Fibroblast of lung (primary cell): Measurements from ENCODE around the gene ZAR1. TPM values are rescaled to one million over a fixed set of nuclear protein-coding genes. Genes with fewer than 3 reads are reported as not detected.

Experiments
- DNase-seq, 2 donors: peaks; one replicate each; pipeline versions ENCODE4 v3.0.0 to v3.0.0-alpha.2; 2010; ENCODE audit warnings: low read depth in 2 of 2
- H2AFZ ChIP-seq: 2 replicates; pipeline ENCODE4 v1.5.1; 2012; ENCODE audit warnings: low read length, control low read depth, inconsistent platforms
- H3K27ac ChIP-seq: 2 replicates; pipeline ENCODE4 v1.5.1; 2011; ENCODE audit warnings: low read length, control low read depth; ENCODE audit not compliant: insufficient read depth
- H3K27me3 ChIP-seq: 2 replicates; pipeline ENCODE4 v1.5.1; 2011; ENCODE audit warnings: mild to moderate bottlenecking, low read length; ENCODE audit not compliant: control insufficient read depth, insufficient read depth
- H3K36me3 ChIP-seq: 2 replicates; pipeline ENCODE4 v1.5.1; 2011; ENCODE audit warnings: low read length; ENCODE audit not compliant: control insufficient read depth, insufficient read depth
- H3K4me1 ChIP-seq: 2 replicates; pipeline ENCODE4 v1.5.1; 2011; ENCODE audit warnings: low read length; ENCODE audit not compliant: control insufficient read depth, insufficient read depth; ENCODE audit errors: extremely low read depth
- H3K4me2 ChIP-seq: 2 replicates; pipeline ENCODE4 v1.5.1; 2011; ENCODE audit warnings: low read length, control low read depth; ENCODE audit not compliant: insufficient read depth; ENCODE audit errors: extremely low read depth
- H3K4me3 ChIP-seq, 4 experiments: fragments of 200-600 bp in 1 of 4; sonication (generic) in 1 of 4; replicated peaks in 1 of 4; 2 replicates each; pipeline ENCODE4 v1.5.1; 2011 to 2016; ENCODE audit warnings: low read length in 4 of 4, low read depth in 3 of 4, mild to moderate bottlenecking in 3 of 4, control low read depth in 2 of 4, inconsistent platforms in 1 of 4, mixed read lengths in 1 of 4; ENCODE audit not compliant: insufficient read depth in 1 of 4; ENCODE audit errors: control extremely low read depth in 1 of 4
- H3K79me2 ChIP-seq: 2 replicates; pipeline ENCODE4 v1.5.1; 2012; ENCODE audit warnings: mild to moderate bottlenecking, low read length, inconsistent platforms; ENCODE audit not compliant: control insufficient read depth, insufficient read depth
- H3K9ac ChIP-seq: 2 replicates; pipeline ENCODE4 v1.5.1; 2011; ENCODE audit warnings: mild to moderate bottlenecking, low read length, control low read depth; ENCODE audit not compliant: insufficient read depth
- H3K9me3 ChIP-seq: 2 replicates; pipeline ENCODE4 v1.5.1; 2012; ENCODE audit warnings: low read depth, low read length; ENCODE audit not compliant: control insufficient read depth, insufficient read depth
- H4K20me1 ChIP-seq: 2 replicates; pipeline ENCODE4 v1.5.1; 2011; ENCODE audit warnings: low read length; ENCODE audit not compliant: control insufficient read depth, insufficient read depth; ENCODE audit errors: extremely low read depth
- EZH2 ChIP-seq: IDR thresholded peaks from 2 replicates; pipeline ENCODE4 v1.5.1; 2012; ENCODE audit warnings: low read length, control low read depth, mild to moderate bottlenecking; ENCODE audit errors: missing control alignments
- polyA plus RNA-seq, 2 donors: library from polyadenylated mRNA; depleted of rRNA in 1 of 2; stranded (reverse) in 1 of 2; unstranded in 1 of 2; fragments of >200 nt; gene quantifications; 2 replicates each; pipeline ENCODE4 v1.2.1, GENCODE V29; 2011 to 2012; ENCODE audit warnings: missing spikeins in 1 of 2
- total RNA-seq: library from RNA; depleted of rRNA; stranded (reverse); fragments of >200 nt; gene quantifications from 2 replicates; pipeline ENCODE4 v1.2.1, GENCODE V29; 2014
- TF ChIP-seq, protein P1 (sequence below), 2 donors: IDR thresholded peaks in 1 of 2; conservative IDR thresholded peaks in 1 of 2; 1 replicate in 1 of 2; 2 replicates in 1 of 2; pipeline ENCODE4 v1.5.1; 2011 to 2012; ENCODE audit warnings: low read length in 2 of 2, control low read depth in 1 of 2, inconsistent platforms in 1 of 2, low read depth in 1 of 2, mild to moderate bottlenecking in 1 of 2

ZAR1 gene
- total and polyA plus RNA-seq, 2 donors (not counting 1 experiment from before 2014, with no cell fraction given) = not detected

GRCh38 chr4:48495941-48496340 lies 5.9 kb downstream of the ZAR1 start:
- no peak for TF ChIP-seq EZH2
- TF ChIP-seq, protein P1, sequence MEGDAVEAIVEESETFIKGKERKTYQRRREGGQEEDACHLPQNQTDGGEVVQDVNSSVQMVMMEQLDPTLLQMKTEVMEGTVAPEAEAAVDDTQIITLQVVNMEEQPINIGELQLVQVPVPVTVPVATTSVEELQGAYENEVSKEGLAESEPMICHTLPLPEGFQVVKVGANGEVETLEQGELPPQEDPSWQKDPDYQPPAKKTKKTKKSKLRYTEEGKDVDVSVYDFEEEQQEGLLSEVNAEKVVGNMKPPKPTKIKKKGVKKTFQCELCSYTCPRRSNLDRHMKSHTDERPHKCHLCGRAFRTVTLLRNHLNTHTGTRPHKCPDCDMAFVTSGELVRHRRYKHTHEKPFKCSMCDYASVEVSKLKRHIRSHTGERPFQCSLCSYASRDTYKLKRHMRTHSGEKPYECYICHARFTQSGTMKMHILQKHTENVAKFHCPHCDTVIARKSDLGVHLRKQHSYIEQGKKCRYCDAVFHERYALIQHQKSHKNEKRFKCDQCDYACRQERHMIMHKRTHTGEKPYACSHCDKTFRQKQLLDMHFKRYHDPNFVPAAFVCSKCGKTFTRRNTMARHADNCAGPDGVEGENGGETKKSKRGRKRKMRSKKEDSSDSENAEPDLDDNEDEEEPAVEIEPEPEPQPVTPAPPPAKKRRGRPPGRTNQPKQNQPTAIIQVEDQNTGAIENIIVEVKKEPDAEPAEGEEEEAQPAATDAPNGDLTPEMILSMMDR (conservative IDR thresholded peaks at IDR 0.05 in 1 of 2, IDR thresholded peaks at IDR 0.05 in 1 of 2; ENCODE audit: low read depth in 1 of 2, low read length in 2 of 2) = no peak

DNA sequence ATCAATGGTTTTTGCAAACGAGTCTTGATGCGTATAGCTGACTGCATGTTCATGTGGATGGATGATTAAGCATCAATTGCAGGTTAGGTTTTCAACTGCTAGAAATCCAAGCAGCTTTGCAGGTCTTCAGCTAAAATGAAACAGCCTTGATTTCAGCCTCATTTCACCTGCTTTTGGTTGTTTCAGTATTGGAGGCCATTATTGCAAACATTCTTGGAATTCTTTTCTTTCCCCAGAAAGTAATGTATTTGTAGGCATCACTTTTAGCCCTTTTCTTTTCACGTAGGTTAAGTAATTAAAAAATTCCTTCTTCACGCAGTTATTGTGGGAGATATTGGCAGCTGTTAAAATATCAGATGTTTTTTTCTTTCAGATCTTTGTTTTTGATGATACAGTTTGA lies 8.8 kb downstream of the ZAR1 start:
- Histone ChIP-seq H3K36me3 (no peaks in the 10 kb centered on the region), H4K20me1 (no peaks in the 10 kb centered on the region), H2AFZ (no peak overlapping the region), H3K9me3 (no peaks in the 10 kb centered on the region), H3K4me1 (no peaks in the 10 kb centered on the region), H3K9ac (no peak overlapping the region), H3K27me3 (no peaks in the 10 kb centered on the region), H3K27ac (no peak overlapping the region), H3K4me3 (no peak overlapping the region), H3K79me2 (no peaks in the 10 kb centered on the region), H3K4me2 (no peak overlapping the region)
- no peak for DNase-seq
- TF ChIP-seq EZH2 = no peak
- TF ChIP-seq, protein P1 (conservative IDR thresholded peaks at IDR 0.05 in 1 of 2, IDR thresholded peaks at IDR 0.05 in 1 of 2; ENCODE audit: low read depth in 1 of 2, low read length in 2 of 2) = no peak

More at GRCh38 chr4:48495941-48496340, 5.9 kb downstream of the ZAR1 start:
- Histone ChIP-seq H3K4me3 (no peak overlapping the region), H3K79me2 (no peaks in the 10 kb centered on the region), H3K27me3 (peaks cover 12% of the 10 kb centered on the region), H3K4me2 (no peak overlapping the region), H2AFZ (no peak overlapping the region), H4K20me1 (no peaks in the 10 kb centered on the region), H3K9me3 (no peaks in the 10 kb centered on the region), H3K27ac (no peak overlapping the region), H3K36me3 (no peaks in the 10 kb centered on the region), H3K9ac (no peak overlapping the region), H3K4me1 (no peaks in the 10 kb centered on the region)
- DNase-seq = no peak

DNA sequence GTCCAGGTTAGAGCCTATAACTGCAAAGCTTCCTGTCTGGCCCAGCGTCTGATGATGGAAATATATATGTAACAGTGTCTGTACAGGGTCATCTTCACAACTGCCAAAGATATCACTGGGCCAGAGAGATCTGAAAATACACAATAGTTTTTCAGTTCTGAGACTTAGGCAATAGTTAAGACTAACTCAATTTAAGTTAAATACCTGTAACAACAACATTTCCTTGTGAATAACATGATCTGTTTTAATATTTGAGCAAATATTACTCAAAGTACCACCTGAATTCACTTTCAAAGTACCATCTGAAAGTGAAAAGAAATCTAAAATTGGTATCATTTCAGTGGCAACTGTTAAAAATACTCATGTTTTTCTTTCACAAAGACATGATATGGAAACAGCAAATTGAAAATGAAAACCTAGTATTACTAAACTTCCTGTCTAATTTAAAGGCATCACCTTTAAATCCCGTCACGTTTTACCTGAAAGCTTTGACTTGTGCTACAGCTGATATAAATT lies 9.6 kb downstream of the ZAR1 start:
- no peak for DNase-seq
- Histone ChIP-seq H3K4me3 (no peak overlapping the region), H3K9ac (no peak overlapping the region), H3K27ac (no peak overlapping the region), H3K4me1 (no peaks in the 10 kb centered on the region), H3K9me3 (no peaks in the 10 kb centered on the region), H3K4me2 (no peak overlapping the region), H3K36me3 (no peaks in the 10 kb centered on the region), H2AFZ (no peak overlapping the region), H4K20me1 (no peaks in the 10 kb centered on the region), H3K27me3 (no peaks in the 10 kb centered on the region), H3K79me2 (no peaks in the 10 kb centered on the region)
- TF ChIP-seq EZH2 = no peak
- TF ChIP-seq, protein P1 (conservative IDR thresholded peaks at IDR 0.05 in 1 of 2, IDR thresholded peaks at IDR 0.05 in 1 of 2; ENCODE audit: low read depth in 1 of 2, low read length in 2 of 2) = no peak
